Activated B cell treated with CpG ODN at 0.5 μM for 24 hours (primary cell): Measurements from ENCODE around the gene TMEM131. TPM values are rescaled to one million over a fixed set of nuclear protein-coding genes. Genes with fewer than 3 reads are reported as not detected.

Source experiments
- ATAC-seq: fragments of 200-7000 bp; cut with Tn5 transposase; one replicate; pipeline ENCODE4 v1.10.0; 2021; ENCODE audit warnings: low read depth, mild to moderate bottlenecking, moderate library complexity
- CTCF ChIA-PET: fragments of 350-600 bp; sonication (Branson Sonifier 250); formaldehyde crosslinking; loops from one replicate; lab custom pipeline; 2021; ENCODE audit warnings: antibody characterized with exemption; lab: Charles Lee
- POLR2A ChIA-PET: fragments of 350-600 bp; sonication (Branson Sonifier 250); formaldehyde crosslinking; loops from one replicate; lab custom pipeline; 2021; ENCODE audit warnings: antibody characterized with exemption; lab: Charles Lee
- DNase-seq: peaks from one replicate; pipeline ENCODE4 v3.0.0; 2022
- H3K27ac Mint-ChIP-seq: one replicate; pipeline ENCODE4 v1.8.0; 2020; ENCODE audit warnings: mixed read lengths
- H3K27me3 Mint-ChIP-seq: one replicate; pipeline ENCODE4 v1.8.0; 2021; ENCODE audit warnings: mixed read lengths
- H3K36me3 Mint-ChIP-seq: one replicate; pipeline ENCODE4 v1.8.0; 2021; ENCODE audit warnings: low read depth, mixed read lengths
- H3K4me1 Mint-ChIP-seq: one replicate; pipeline ENCODE4 v1.8.0; 2021; ENCODE audit warnings: mixed read lengths
- H3K4me3 Mint-ChIP-seq: one replicate; pipeline ENCODE4 v1.8.0; 2020; ENCODE audit warnings: mild to moderate bottlenecking, mixed read lengths
- H3K9me3 Mint-ChIP-seq: one replicate; pipeline ENCODE4 v1.8.0; 2020; ENCODE audit warnings: mixed read lengths
- CTCF ChIP-seq: fragments of 200-600 bp; IDR thresholded peaks from one replicate; pipeline ENCODE4 v1.8.0; 2022; ENCODE audit warnings: antibody characterized with exemption, mild to moderate bottlenecking
- intact Hi-C: fragments of 100-400 bp; cut with micrococcal nuclease; formaldehyde crosslinking; loops from one replicate; pipeline ENCODE4 v1.15.1; 2024
- total RNA-seq: library from RNA; stranded (reverse); gene quantifications from 2 replicates; pipeline ENCODE4 v1.2.3, GENCODE V29; 2022

The TMEM131 gene
- total RNA-seq, 1 donor from 2014 or later: 146 TPM

- CTCF ChIA-PET: no interaction called here
- no peak overlapping the region for H3K4me3 Mint-ChIP-seq
- peaks cover 52% of the 10 kb centered on the region for H3K4me1 Mint-ChIP-seq
- intact Hi-C loops: no loop called here
- H3K27me3 Mint-ChIP-seq: no peaks in the 10 kb centered on the region
- peaks cover 11% of the 10 kb centered on the region for H3K36me3 Mint-ChIP-seq
- DNase-seq: no peak
- POLR2A ChIA-PET: interaction anchor here (0.6 kb wide), 1 partner anchor 1383 kb away, joined by 7 read pairs; no protein-coding TSS in a partner anchor
- H3K27ac Mint-ChIP-seq: no peak overlapping the region
- no peak for TF ChIP-seq CTCF
- ATAC-seq: no peak
- H3K9me3 Mint-ChIP-seq: no peaks in the 10 kb centered on the region
Measured at GRCh38 chr2:97743913-97744312, 251.8 kb downstream of the TMEM131 start.

GRCh38 chr2:97742381-97742847, 253.3 kb downstream of the TMEM131 start:
- no peak for TF ChIP-seq CTCF
- intact Hi-C loops: no loop called here
- H3K36me3 Mint-ChIP-seq: peaks cover 11% of the 10 kb centered on the region
- ATAC-seq (no peak), DNase-seq (no peak)
- H3K4me1 Mint-ChIP-seq: peaks cover 41% of the 10 kb centered on the region
- POLR2A ChIA-PET: interaction anchor here (0.6 kb wide), 1 partner anchor 1072 kb away, joined by 3 read pairs; no protein-coding TSS in a partner anchor
- peak overlapping the region; percentile 55 for H3K27ac Mint-ChIP-seq
- no peaks in the 10 kb centered on the region for H3K9me3 Mint-ChIP-seq
- CTCF ChIA-PET: interaction anchor here (1.4 kb wide), 2 partner anchors 446 to 643 kb away, joined by 5 read pairs; no protein-coding TSS in a partner anchor
- no peaks in the 10 kb centered on the region for H3K27me3 Mint-ChIP-seq
- H3K4me3 Mint-ChIP-seq: no peak overlapping the region

- Mint-ChIP-seq H3K4me1 (peaks cover 37% of the 10 kb centered on the region), H3K36me3 (peaks cover 10% of the 10 kb centered on the region), H3K27ac (no peak overlapping the region), H3K9me3 (no peaks in the 10 kb centered on the region), H3K4me3 (no peak overlapping the region), H3K27me3 (no peaks in the 10 kb centered on the region)
- intact Hi-C loops: no loop called here
- no peak for ATAC-seq
- no peak for TF ChIP-seq CTCF
- ChIA-PET POLR2A (no interaction called here), CTCF (interaction anchor here (1.1 to 2.6 kb wide), 7 partner anchors 15 to 643 kb away, joined by 3 to 30 read pairs (median 9); no protein-coding TSS in a partner anchor)
- no peak for DNase-seq
Measured at GRCh38 chr2:97741686-97742085, 254.1 kb downstream of the TMEM131 start.

GRCh38 chr2:97741251-97741650, 254.5 kb downstream of the TMEM131 start:
- Mint-ChIP-seq H3K9me3 (no peaks in the 10 kb centered on the region), H3K36me3 (peaks cover 9% of the 10 kb centered on the region), H3K4me3 (no peak overlapping the region), H3K27me3 (no peaks in the 10 kb centered on the region), H3K4me1 (peaks cover 33% of the 10 kb centered on the region), H3K27ac (no peak overlapping the region)
- POLR2A ChIA-PET: no interaction called here
- intact Hi-C loops: no loop called here
- no peak for ATAC-seq
- no peak for DNase-seq
- TF ChIP-seq CTCF: no peak
- CTCF ChIA-PET: interaction anchor here (0.7 to 2.9 kb wide), 12 partner anchors 10 to 643 kb away, joined by 3 to 30 read pairs (median 6); no protein-coding TSS in a partner anchor

- H3K36me3 Mint-ChIP-seq: peaks cover 9% of the 10 kb centered on the region
- no peak overlapping the region for H3K4me3 Mint-ChIP-seq
- H3K27ac Mint-ChIP-seq: no peak overlapping the region
- no peak for DNase-seq
- ATAC-seq: peak; percentile 78
- ChIA-PET CTCF (interaction anchor here (0.7 to 2.9 kb wide), 15 partner anchors 9 to 644 kb away, joined by 3 to 30 read pairs (median 5); no protein-coding TSS in a partner anchor), POLR2A (interaction anchor here (1.0 kb wide), 1 partner anchor 448 kb away, joined by 3 read pairs; no protein-coding TSS in a partner anchor)
- no peaks in the 10 kb centered on the region for H3K27me3 Mint-ChIP-seq
- peaks cover 29% of the 10 kb centered on the region for H3K4me1 Mint-ChIP-seq
- intact Hi-C loops: loop anchor here (1.0 kb wide), 2 partner anchors 529 to 645 kb away; no protein-coding TSS in a partner anchor
- no peaks in the 10 kb centered on the region for H3K9me3 Mint-ChIP-seq
- TF ChIP-seq CTCF: peak; percentile 35
Measured at GRCh38 chr2:97740590-97741182, 255.1 kb downstream of the TMEM131 start.
